SKM-1 treated with dmso at 0.1 percent for 144 hours (cell line): ENCODE measurements around the gene EFNA1.
"Not testable (repeated sequence)": the region's sequence is repeated elsewhere in the genome, so short reads cannot be mapped to it uniquely, and the experiment has no call there.

ENCODE experiments used
- DNase-seq: peaks from one replicate; lab custom pipeline; 2025; ENCODE audit not compliant: unreplicated experiment; lab: John Stamatoyannopoulos, UW

EFNA1 gene

GRCh38 chr1:155092131-155092530 lies 35.5 kb upstream of the EFNA1 start:
- no peak for DNase-seq

- DNase-seq: no peak
Measured at GRCh38 chr1:155092641-155093040, 35.0 kb upstream of the EFNA1 start.

GRCh38 chr1:155093911-155094621 lies 33.6 kb upstream of the EFNA1 start:
- DNase-seq: peak; percentile 46

- DNase-seq: no peak
Measured at GRCh38 chr1:155094622-155094948, 33.1 kb upstream of the EFNA1 start.

DNA sequence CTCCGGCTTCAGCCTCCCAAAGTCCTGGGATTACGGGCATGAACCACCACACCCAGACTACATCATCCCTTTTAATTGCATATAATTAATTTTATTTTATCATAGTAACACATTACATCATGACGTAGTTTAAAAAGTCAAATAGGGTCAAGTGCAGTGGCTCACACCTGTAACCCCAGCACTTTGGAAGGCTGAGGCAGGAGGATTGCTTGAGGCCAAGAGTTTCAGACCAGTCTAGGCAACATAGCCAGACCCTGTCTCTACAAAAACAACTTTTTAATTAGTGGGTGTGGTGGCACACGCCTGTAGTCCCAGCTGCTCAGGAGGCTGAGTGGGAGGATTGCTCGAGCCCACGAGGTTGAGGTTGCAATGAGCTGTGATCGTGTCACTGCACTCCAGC lies 28.3 kb upstream of the EFNA1 start:
- no peak for DNase-seq

- no peak for DNase-seq
Measured at GRCh38 chr1:155103325-155103724, 24.4 kb upstream of the EFNA1 start.

GRCh38 chr1:155104605-155105534 lies 22.8 kb upstream of the EFNA1 start:
- no peak for DNase-seq

DNA sequence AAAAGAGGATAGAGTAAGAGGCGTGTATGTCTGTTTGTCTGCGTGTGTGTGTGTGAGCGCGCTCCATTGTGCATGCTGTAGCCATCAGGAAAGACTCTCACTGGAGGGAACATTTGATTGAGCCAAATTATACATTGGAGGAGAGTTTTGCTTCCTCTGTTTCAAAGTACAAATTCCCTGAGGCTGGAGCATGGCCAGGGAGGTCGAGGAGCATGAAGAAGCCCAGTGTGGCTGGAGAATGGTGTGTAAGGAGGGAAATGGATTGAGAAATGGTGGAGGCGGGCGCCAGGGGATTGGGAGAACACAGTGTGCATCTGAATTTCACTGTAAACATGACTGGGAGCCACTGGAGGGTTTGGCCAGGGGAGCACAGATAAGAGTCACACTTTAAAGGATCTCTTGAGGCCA lies 22.1 kb upstream of the EFNA1 start:
- no peak for DNase-seq

DNA sequence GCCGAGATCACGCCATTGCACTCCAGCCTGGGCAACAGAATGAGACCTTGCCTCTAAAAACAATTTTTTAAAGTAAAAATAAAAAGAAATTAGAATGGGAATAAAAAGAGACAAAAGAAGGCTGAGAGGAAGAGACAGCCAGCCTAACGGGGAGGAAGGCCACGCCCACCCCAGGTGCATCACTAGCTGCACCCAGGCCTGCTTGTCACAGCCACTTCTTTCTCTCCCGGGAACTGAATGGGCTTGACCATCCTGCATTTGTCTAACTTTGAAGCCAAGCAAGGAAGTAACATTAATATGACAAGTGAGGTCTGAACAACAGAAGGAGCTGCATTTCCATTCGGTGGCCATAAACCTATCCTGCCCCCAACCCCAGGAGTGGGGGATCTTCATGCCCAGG lies 20.8 kb upstream of the EFNA1 start:
- no peak for DNase-seq

DNA sequence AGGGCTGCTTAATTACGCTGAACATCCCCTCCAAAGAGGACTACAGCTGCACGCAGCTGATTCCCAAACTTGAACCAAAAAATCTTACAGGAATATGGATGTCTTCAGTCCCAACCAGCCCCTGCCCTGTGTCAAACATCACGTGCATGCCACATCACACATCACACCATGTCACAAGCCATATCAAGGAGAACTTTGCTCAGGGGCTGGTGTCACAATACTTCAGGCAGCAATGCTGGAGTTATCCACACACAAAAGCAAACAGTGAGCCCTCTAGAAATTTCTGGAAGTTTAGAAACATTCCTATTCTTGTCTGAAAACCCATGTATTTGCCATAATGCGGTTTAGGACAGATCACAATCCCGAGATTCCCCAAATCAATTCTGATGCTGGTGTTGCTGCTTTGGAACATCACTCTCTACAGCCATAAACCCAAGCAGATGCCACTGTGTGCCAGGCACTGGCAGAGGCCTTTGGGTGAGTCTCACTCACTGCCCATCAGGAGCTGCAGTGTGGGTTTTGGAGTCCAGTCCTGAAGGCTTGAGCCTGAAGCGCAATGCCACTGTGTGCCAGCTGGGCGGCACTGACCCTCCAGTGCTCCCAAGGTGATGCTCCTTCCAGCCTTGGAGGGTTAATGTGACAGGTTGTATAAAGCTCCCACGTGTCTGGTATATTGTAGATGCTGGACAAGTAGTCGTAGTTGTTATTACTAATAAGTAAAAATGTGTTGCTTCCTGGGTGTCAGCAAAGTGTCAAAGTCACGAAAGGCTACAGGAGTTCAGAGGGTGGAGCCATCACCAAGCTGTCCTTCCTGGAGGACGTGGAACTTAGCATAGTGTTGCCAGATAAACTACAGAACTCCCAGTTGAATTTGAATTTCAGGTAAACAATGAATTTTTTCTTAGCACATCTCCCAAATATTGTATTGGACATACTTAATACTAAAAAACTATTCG lies 20.1 kb upstream of the EFNA1 start:
- DNase-seq: no peak

- no peak for DNase-seq
Measured at GRCh38 chr1:155108296-155108695, 19.4 kb upstream of the EFNA1 start.

GRCh38 chr1:155110381-155110780 lies 17.3 kb upstream of the EFNA1 start:
- no peak for DNase-seq

- no peak for DNase-seq
Measured at GRCh38 chr1:155110826-155111225, 16.9 kb upstream of the EFNA1 start.

- DNase-seq: no peak
Measured at GRCh38 chr1:155113450-155113980, 14.2 kb upstream of the EFNA1 start.

- no peak for DNase-seq
Measured at GRCh38 chr1:155116113-155116764, 11.4 kb upstream of the EFNA1 start.

DNA sequence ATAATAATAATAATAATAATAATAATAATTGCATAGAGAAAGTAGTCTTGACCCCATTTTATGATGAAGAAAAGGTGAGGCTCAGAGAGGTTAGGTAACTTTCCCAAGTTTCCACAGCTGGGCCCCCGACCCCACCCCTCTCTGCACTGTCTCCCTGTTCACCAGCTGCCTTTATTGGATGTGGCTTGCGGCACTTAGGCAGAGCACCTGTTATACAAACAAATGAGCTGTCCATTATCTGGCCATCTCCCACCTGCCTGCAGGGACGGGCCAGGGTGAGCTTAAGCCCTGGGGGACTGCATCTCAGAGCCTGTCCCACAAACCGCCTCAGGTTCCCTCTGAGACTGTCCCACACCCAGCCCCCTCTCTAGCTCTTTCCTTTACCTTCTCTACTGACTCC lies 10.1 kb upstream of the EFNA1 start:
- no peak for DNase-seq

- not testable (repeated sequence) for DNase-seq
Measured at GRCh38 chr1:155118090-155118489, 9.6 kb upstream of the EFNA1 start.

DNA sequence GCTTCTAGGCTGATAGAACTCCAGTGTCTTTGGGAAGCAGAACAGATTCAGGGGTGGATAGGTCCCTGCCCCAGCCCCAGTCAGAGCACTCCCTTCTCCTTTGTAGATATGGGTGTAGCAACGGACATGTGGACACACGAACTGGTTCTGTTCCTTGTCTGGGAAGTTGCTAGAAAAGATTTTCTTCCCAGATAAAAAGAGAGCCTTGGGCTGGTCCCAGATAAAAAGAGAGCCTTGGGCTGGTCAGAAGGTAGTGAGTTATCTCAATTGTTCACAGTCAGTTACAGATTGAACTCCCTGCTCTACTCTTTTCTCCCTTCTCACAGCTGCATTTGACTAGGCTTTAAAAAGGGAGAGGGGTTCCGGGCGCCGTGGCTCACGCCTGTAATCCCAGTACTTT lies 7.4 kb upstream of the EFNA1 start:
- DNase-seq: no peak

DNA sequence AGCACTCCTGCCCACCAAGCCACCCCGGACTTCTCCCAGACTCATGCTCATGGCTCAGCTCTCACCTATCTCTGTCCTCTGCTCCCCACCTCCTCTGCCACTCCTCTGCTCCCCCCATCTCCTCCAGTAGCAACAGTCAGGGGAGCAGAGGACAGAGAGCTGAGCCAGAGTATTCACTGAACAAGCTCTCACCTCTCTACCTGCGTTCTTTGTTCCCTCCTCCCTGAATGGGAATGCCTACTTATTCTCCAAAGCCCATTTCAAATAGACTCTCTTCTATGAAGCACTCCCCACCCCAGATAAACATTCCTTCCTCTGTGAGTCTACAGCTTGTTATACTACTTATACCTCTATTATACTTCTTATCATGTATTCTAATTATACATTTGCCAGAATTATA lies 6.4 kb upstream of the EFNA1 start:
- no peak for DNase-seq

DNA sequence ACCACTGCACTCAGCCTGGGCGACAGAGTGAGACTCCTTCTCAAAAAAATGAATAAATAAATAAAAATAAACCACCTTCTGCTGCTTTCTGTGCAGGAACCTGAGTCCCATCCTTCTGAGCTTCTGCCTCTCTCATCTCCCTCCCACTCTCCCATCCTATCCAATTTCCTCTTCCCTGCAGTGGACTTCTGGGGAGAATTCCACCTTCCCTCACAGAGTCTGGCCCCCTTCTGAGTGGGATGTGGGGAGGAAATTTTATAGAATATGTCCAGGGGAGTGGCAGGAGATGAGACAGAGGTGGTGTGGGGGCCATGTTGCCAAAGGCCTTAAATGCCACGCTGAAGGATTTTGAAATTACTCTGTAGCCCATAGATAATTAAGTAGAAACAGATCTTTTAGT lies 5.4 kb upstream of the EFNA1 start:
- no peak for DNase-seq

GRCh38 chr1:155123801-155124200 lies 3.9 kb upstream of the EFNA1 start:
- no peak for DNase-seq
